ENCODE measurements around the gene TNFSF4.

The TNFSF4 gene, protein sequence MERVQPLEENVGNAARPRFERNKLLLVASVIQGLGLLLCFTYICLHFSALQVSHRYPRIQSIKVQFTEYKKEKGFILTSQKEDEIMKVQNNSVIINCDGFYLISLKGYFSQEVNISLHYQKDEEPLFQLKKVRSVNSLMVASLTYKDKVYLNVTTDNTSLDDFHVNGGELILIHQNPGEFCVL
- total RNA-seq: 1.2 to 2.3 (median 1.6) reads per million in 3 donors

GRCh38 chr1:173206816-173207568, at the start of gene TNFSF4:
TNFSF4 (minus strand) TSS chr1:173207331; CDS start chr1:173207176, 155 bp downstream.
- peaks cover 15% of the 10 kb centered on the region for H3K4me1 ChIP-seq (ENCODE audit: control insufficient read depth, insufficient read depth, low read length, poor library complexity, severe bottlenecking)
- H3K4me3 ChIP-seq (ENCODE audit: insufficient read depth, low read depth, low read length, poor library complexity, severe bottlenecking): peak within 1 kb of the TSS; percentile 24
- no peaks in the 10 kb centered on the region for H3K9me3 ChIP-seq (ENCODE audit: control insufficient read depth, low read length)
- no peaks in the 10 kb centered on the region for H3K27me3 ChIP-seq (replicated peaks; ENCODE audit: control insufficient read depth, insufficient read depth, low read length, poor library complexity, severe bottlenecking)
- H3K36me3 ChIP-seq (ENCODE audit: control insufficient read depth, insufficient read depth, low read length): no peaks in the 10 kb centered on the region
- no peak for DNase-seq
- H3K27ac ChIP-seq (ENCODE audit: insufficient read depth, low read length, poor library complexity, severe bottlenecking): no peak within 1 kb of the TSS

GRCh38 chr1:173255214-173255813, 48.2 kb upstream of the TNFSF4 start:
- Histone ChIP-seq H3K27ac (ENCODE audit: insufficient read depth, low read length, poor library complexity, severe bottlenecking) (no peak overlapping the region), H3K4me1 (ENCODE audit: control insufficient read depth, insufficient read depth, low read length, poor library complexity, severe bottlenecking) (no peaks in the 10 kb centered on the region), H3K27me3 (replicated peaks; ENCODE audit: control insufficient read depth, insufficient read depth, low read length, poor library complexity, severe bottlenecking) (no peaks in the 10 kb centered on the region), H3K4me3 (ENCODE audit: insufficient read depth, low read depth, low read length, poor library complexity, severe bottlenecking) (no peak overlapping the region), H3K9me3 (ENCODE audit: control insufficient read depth, low read length) (no peaks in the 10 kb centered on the region), H3K36me3 (ENCODE audit: control insufficient read depth, insufficient read depth, low read length) (no peaks in the 10 kb centered on the region)
- DNase-seq: no peak

DNA sequence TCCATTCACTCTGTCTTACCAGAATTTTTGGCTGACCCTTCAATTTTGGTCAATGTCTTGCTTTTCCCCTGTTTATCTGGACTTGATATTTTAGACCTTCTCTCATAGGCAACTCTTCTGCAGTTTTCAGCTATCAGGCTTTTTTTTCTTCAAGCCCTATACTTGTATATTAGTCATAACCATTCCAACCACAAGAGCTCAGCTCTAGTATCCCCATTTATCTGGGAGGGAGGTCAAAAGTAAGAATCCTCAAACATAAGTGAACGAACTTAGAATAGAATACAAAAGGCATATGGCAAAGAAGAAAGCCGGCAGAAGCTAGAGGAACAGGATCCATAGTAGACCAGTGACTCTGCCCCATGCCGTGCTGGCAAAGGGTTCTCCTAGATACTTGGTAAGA, 45.9 kb upstream of the TNFSF4 start:
- Histone ChIP-seq H3K27me3 (replicated peaks; ENCODE audit: control insufficient read depth, insufficient read depth, low read length, poor library complexity, severe bottlenecking) (no peaks in the 10 kb centered on the region), H3K27ac (ENCODE audit: insufficient read depth, low read length, poor library complexity, severe bottlenecking) (no peak overlapping the region), H3K4me3 (ENCODE audit: insufficient read depth, low read depth, low read length, poor library complexity, severe bottlenecking) (no peak overlapping the region), H3K9me3 (ENCODE audit: control insufficient read depth, low read length) (no peaks in the 10 kb centered on the region), H3K36me3 (ENCODE audit: control insufficient read depth, insufficient read depth, low read length) (no peaks in the 10 kb centered on the region), H3K4me1 (ENCODE audit: control insufficient read depth, insufficient read depth, low read length, poor library complexity, severe bottlenecking) (no peaks in the 10 kb centered on the region)
- no peak for DNase-seq

GRCh38 chr1:173249349-173249748, 42.2 kb upstream of the TNFSF4 start:
- H3K27ac ChIP-seq (ENCODE audit: insufficient read depth, low read length, poor library complexity, severe bottlenecking): no peak overlapping the region
- H3K9me3 ChIP-seq (ENCODE audit: control insufficient read depth, low read length): no peaks in the 10 kb centered on the region
- DNase-seq: no peak
- no peaks in the 10 kb centered on the region for H3K27me3 ChIP-seq (replicated peaks; ENCODE audit: control insufficient read depth, insufficient read depth, low read length, poor library complexity, severe bottlenecking)
- no peaks in the 10 kb centered on the region for H3K4me1 ChIP-seq (ENCODE audit: control insufficient read depth, insufficient read depth, low read length, poor library complexity, severe bottlenecking)
- no peak overlapping the region for H3K4me3 ChIP-seq (ENCODE audit: insufficient read depth, low read depth, low read length, poor library complexity, severe bottlenecking)
- no peaks in the 10 kb centered on the region for H3K36me3 ChIP-seq (ENCODE audit: control insufficient read depth, insufficient read depth, low read length)

DNA sequence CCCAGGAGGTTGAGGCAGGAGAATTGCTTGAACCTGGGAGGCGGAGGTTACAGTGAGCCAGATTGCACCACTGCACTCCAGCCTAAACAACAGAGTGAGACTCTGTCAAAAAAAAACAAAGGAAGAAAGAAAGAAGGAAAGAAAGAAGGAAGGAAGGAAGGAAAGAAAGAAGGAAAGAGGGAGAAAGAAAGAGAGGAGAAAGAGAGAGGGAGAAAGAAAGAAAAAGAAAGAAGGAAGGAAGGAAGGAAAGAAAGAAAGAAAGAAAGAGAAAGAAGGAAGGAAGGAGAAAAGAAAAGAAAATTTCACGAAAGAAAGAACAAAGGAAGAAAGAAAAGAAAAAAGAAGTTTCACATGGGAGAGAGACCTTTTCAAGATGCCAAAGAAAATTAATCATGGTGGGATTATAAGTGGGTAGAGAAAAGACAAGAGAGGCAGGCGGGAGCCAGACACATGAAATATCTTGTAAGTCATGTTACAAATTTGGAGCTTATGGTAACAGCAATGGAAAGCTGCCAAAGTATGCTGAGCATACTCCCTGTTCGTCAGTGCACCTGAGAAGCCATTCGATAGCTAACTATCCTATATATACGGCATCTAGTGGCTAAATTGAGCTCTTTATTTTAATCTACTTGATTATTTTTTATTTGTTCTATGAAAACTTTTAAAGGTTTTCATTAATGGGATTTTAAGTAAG, 41.3 kb upstream of the TNFSF4 start:
- Histone ChIP-seq H3K9me3 (ENCODE audit: control insufficient read depth, low read length) (no peaks in the 10 kb centered on the region), H3K27me3 (replicated peaks; ENCODE audit: control insufficient read depth, insufficient read depth, low read length, poor library complexity, severe bottlenecking) (no peaks in the 10 kb centered on the region), H3K36me3 (ENCODE audit: control insufficient read depth, insufficient read depth, low read length) (no peaks in the 10 kb centered on the region), H3K4me3 (ENCODE audit: insufficient read depth, low read depth, low read length, poor library complexity, severe bottlenecking) (no peak overlapping the region), H3K27ac (ENCODE audit: insufficient read depth, low read length, poor library complexity, severe bottlenecking) (no peak overlapping the region), H3K4me1 (ENCODE audit: control insufficient read depth, insufficient read depth, low read length, poor library complexity, severe bottlenecking) (no peaks in the 10 kb centered on the region)
- DNase-seq: no peak

DNA sequence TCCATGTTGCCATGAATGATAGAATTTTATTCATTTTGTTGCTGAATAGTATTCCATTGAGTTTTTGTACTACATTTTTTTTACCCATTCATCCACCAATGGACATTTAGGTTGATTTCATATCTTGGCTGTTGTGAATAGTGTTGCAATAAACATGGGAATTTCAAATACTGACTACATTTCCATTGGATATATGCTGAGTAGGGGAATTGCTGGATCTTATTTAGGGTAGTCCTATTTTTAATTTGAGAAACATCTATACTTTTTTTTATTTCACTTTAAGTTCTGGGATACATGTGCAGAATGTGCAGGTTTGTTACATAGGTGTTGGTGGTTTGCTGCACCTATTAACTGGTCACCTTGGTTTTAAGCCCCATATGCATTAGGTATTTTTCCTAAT, 38.8 kb upstream of the TNFSF4 start:
- Histone ChIP-seq H3K4me1 (ENCODE audit: control insufficient read depth, insufficient read depth, low read length, poor library complexity, severe bottlenecking) (no peaks in the 10 kb centered on the region), H3K4me3 (ENCODE audit: insufficient read depth, low read depth, low read length, poor library complexity, severe bottlenecking) (no peak overlapping the region), H3K9me3 (ENCODE audit: control insufficient read depth, low read length) (peaks cover 3% of the 10 kb centered on the region), H3K27me3 (replicated peaks; ENCODE audit: control insufficient read depth, insufficient read depth, low read length, poor library complexity, severe bottlenecking) (no peaks in the 10 kb centered on the region), H3K36me3 (ENCODE audit: control insufficient read depth, insufficient read depth, low read length) (no peaks in the 10 kb centered on the region), H3K27ac (ENCODE audit: insufficient read depth, low read length, poor library complexity, severe bottlenecking) (no peak overlapping the region)
- no peak for DNase-seq

DNA sequence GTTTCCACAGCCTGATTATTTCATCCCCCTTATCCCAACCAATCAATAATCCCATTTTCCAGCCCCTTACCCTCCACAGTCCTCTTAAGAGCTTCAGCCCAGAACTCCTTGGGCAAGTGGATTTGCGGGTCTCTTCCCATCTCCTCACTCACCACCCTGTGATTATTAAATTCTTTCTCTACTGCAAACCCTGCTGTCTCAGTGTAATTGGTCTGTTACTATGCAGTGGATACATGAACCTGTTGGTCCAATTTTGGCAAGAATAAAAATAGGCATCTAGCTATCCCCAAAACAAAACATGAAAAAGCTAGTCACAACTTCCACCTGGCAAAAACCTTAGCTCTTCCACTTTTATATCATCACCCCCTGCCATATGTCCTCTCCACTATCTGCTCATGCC, 36.2 kb upstream of the TNFSF4 start:
- Histone ChIP-seq H3K27ac (ENCODE audit: insufficient read depth, low read length, poor library complexity, severe bottlenecking) (no peak overlapping the region), H3K4me1 (ENCODE audit: control insufficient read depth, insufficient read depth, low read length, poor library complexity, severe bottlenecking) (no peaks in the 10 kb centered on the region), H3K4me3 (ENCODE audit: insufficient read depth, low read depth, low read length, poor library complexity, severe bottlenecking) (no peak overlapping the region), H3K27me3 (replicated peaks; ENCODE audit: control insufficient read depth, insufficient read depth, low read length, poor library complexity, severe bottlenecking) (no peaks in the 10 kb centered on the region), H3K36me3 (ENCODE audit: control insufficient read depth, insufficient read depth, low read length) (no peaks in the 10 kb centered on the region), H3K9me3 (ENCODE audit: control insufficient read depth, low read length) (peaks cover 3% of the 10 kb centered on the region)
- no peak for DNase-seq

GRCh38 chr1:173241528-173242347, 34.6 kb upstream of the TNFSF4 start:
- DNase-seq: no peak
- Histone ChIP-seq H3K4me1 (ENCODE audit: control insufficient read depth, insufficient read depth, low read length, poor library complexity, severe bottlenecking) (no peaks in the 10 kb centered on the region), H3K9me3 (ENCODE audit: control insufficient read depth, low read length) (peaks cover 3% of the 10 kb centered on the region), H3K27ac (ENCODE audit: insufficient read depth, low read length, poor library complexity, severe bottlenecking) (no peak overlapping the region), H3K36me3 (ENCODE audit: control insufficient read depth, insufficient read depth, low read length) (no peaks in the 10 kb centered on the region), H3K4me3 (ENCODE audit: insufficient read depth, low read depth, low read length, poor library complexity, severe bottlenecking) (no peak overlapping the region), H3K27me3 (replicated peaks; ENCODE audit: control insufficient read depth, insufficient read depth, low read length, poor library complexity, severe bottlenecking) (no peaks in the 10 kb centered on the region)

GRCh38 chr1:173240609-173241008, 33.5 kb upstream of the TNFSF4 start:
- no peak overlapping the region for H3K4me3 ChIP-seq (ENCODE audit: insufficient read depth, low read depth, low read length, poor library complexity, severe bottlenecking)
- no peak overlapping the region for H3K27ac ChIP-seq (ENCODE audit: insufficient read depth, low read length, poor library complexity, severe bottlenecking)
- no peak for DNase-seq
- peaks cover 3% of the 10 kb centered on the region for H3K9me3 ChIP-seq (ENCODE audit: control insufficient read depth, low read length)
- H3K4me1 ChIP-seq (ENCODE audit: control insufficient read depth, insufficient read depth, low read length, poor library complexity, severe bottlenecking): no peaks in the 10 kb centered on the region
- no peaks in the 10 kb centered on the region for H3K36me3 ChIP-seq (ENCODE audit: control insufficient read depth, insufficient read depth, low read length)
- no peaks in the 10 kb centered on the region for H3K27me3 ChIP-seq (replicated peaks; ENCODE audit: control insufficient read depth, insufficient read depth, low read length, poor library complexity, severe bottlenecking)

All from effector memory CD4-positive, alpha-beta T cell (primary cell).